Gastroesophageal sphincter (tissue), 4 donors: ENCODE data around the gene GIT1. TPM values are rescaled to one million over a fixed set of nuclear protein-coding genes. Genes with fewer than 3 reads are reported as not detected.

Experiments
- ATAC-seq: fragments of 150-250 bp; one replicate; pipeline ENCODE4 v1.9.1; 2016; ENCODE audit warnings: mild to moderate bottlenecking, moderate library complexity
- H3K27ac ChIP-seq, 4 donors: fragments of 200-600 bp; sonication (generic) in 3 of 4; 1 replicate in 3 of 4; 2 replicates in 1 of 4; pipeline ENCODE4 v1.5.1; 2016 to 2019
- H3K27me3 ChIP-seq: fragments of 200-600 bp; sonication (generic); one replicate; pipeline ENCODE4 v1.5.1; 2019
- H3K36me3 ChIP-seq, 2 donors: fragments of 200-600 bp; sonication (generic); one replicate each; pipeline ENCODE4 v1.5.1; 2019; ENCODE audit warnings: control low read depth in 1 of 2
- H3K4me1 ChIP-seq, 3 donors: fragments of 200-600 bp; sonication (generic); 1 replicate in 2 of 3; 2 replicates in 1 of 3; pipeline ENCODE4 v1.5.1; 2016 to 2019; ENCODE audit warnings: control low read depth in 2 of 3
- H3K4me3 ChIP-seq, 2 donors: fragments of 200-600 bp; sonication (generic); one replicate each; pipeline ENCODE4 v1.5.1; 2019; ENCODE audit warnings: mild to moderate bottlenecking in 1 of 2, moderate library complexity in 1 of 2
- H3K9me3 ChIP-seq, 3 donors: fragments of 200-600 bp; sonication (generic); one replicate each; pipeline ENCODE4 v1.5.1; 2017 to 2019; ENCODE audit warnings: control low read depth in 2 of 3
- EP300 ChIP-seq: sonication (generic); formaldehyde crosslinking; IDR thresholded peaks from one replicate; pipeline ENCODE4 v1.6.1; 2017; ENCODE audit warnings: antibody characterized with exemption, mild to moderate bottlenecking
- POLR2A ChIP-seq, 2 donors: fragments of 450-650 bp; IDR thresholded peaks; one replicate each; pipeline ENCODE4 v1.6.1; 2017; ENCODE audit warnings: antibody characterized with exemption in 2 of 2, mild to moderate bottlenecking in 2 of 2, moderate library complexity in 1 of 2
- POLR2AphosphoS5 ChIP-seq: sonication (generic); formaldehyde crosslinking; IDR thresholded peaks from one replicate; pipeline ENCODE4 v1.6.1; 2017; ENCODE audit warnings: antibody characterized with exemption
- WGBS, 2 donors: methylation state at CpG; one replicate each; pipeline ENCODE4 v1.1.5; 2018; ENCODE audit warnings: low coverage in 1 of 2; 5-methylcytosine and 5-hydroxymethylcytosine counted together
- total RNA-seq, 4 donors: library from RNA; depleted of rRNA; stranded (reverse); fragments of >200 nt; gene quantifications; one replicate each; pipeline ENCODE4 v1.1.0, GENCODE V29; 2016
- TF ChIP-seq, protein P1 (sequence below), 4 experiments: fragments of 200-600 bp in 2 of 4; fragments of 450-650 bp in 2 of 4; sonication (generic) in 1 of 4; IDR thresholded peaks; one replicate each; pipeline ENCODE4 v1.5.1; 2017 to 2019; ENCODE audit warnings: antibody characterized with exemption in 4 of 4, mild to moderate bottlenecking in 2 of 4, moderate library complexity in 2 of 4

The GIT1 gene
- total RNA-seq, 4 donors from 2014 or later = 30.4 to 47.8 (median 35.8) TPM

DNA sequence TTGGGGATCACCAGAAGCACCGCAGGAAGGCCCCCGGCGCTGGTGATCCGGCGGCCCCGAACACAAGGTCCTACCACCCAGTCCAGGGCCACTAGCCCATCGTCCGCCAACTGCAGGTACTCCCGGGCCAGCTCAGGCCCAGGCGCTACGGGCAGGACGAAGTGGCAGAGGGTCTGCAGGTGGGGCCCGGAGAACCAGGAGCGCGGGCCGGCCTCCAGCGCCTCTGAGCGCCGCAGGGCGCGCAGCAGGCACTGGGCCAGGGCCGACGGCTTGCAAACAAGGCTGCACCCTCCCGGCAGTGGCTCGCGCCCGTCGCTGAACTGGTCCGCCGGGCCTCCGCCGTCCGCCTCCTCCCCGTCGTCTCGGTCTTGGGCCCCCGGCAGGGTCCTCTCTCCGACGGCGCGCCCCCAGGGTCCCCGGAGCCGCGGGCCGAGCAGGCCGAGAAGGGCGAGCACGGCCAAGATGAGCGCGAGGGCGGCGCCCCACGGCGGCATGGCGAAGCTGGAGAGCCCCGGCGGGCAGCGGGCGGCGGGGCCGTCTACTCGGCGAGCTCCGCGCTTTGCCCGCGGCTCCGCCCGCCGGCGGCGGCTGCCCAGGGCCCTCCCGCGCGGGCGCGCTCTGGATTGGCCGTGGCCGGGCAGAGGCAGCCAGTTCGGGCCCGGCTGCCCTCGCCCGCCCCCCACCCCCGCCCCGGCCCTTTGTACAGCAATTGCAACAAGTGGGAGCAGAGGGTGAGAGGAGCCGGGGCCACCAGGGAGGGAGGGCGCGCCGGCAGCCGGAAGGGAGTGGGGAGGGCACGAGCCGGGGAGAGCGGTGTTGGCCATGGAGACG, 22.8 kb downstream of the GIT1 start, which contains the start of gene ABHD15:
Gene ABHD15 (minus strand): TSS at position 565 of the 831 bp plus-strand sequence. CDS start 71 bp downstream, at position 494.
- Histone ChIP-seq H3K27me3 (no peaks in the 10 kb centered on the region), H3K4me3 (peak within 1 kb of the TSS; percentile 48 to 85), H3K4me1 (peaks cover 0 to 76% (median 9%) of the 10 kb centered on the region in 3 donors), H3K36me3 (peaks cover 0 to 15% of the 10 kb centered on the region in 2 donors), H3K9me3 (no peaks in the 10 kb centered on the region), H3K27ac (peak within 1 kb of the TSS; percentile 66 to 93 (median 89))
- TF ChIP-seq, protein P1, sequence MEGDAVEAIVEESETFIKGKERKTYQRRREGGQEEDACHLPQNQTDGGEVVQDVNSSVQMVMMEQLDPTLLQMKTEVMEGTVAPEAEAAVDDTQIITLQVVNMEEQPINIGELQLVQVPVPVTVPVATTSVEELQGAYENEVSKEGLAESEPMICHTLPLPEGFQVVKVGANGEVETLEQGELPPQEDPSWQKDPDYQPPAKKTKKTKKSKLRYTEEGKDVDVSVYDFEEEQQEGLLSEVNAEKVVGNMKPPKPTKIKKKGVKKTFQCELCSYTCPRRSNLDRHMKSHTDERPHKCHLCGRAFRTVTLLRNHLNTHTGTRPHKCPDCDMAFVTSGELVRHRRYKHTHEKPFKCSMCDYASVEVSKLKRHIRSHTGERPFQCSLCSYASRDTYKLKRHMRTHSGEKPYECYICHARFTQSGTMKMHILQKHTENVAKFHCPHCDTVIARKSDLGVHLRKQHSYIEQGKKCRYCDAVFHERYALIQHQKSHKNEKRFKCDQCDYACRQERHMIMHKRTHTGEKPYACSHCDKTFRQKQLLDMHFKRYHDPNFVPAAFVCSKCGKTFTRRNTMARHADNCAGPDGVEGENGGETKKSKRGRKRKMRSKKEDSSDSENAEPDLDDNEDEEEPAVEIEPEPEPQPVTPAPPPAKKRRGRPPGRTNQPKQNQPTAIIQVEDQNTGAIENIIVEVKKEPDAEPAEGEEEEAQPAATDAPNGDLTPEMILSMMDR (IDR thresholded peaks at IDR 0.05) = peak in 2 of 4 experiments; percentile 14 to 16
- TF ChIP-seq POLR2A (IDR thresholded peaks at IDR 0.05) (peak; percentile 28 to 50), POLR2AphosphoS5 (peak; percentile 62), EP300 (no peak)
- WGBS, 2 donors = no CpG with 5 or more reads among the region's 94 CpGs
- ATAC-seq = peak; percentile 82

DNA sequence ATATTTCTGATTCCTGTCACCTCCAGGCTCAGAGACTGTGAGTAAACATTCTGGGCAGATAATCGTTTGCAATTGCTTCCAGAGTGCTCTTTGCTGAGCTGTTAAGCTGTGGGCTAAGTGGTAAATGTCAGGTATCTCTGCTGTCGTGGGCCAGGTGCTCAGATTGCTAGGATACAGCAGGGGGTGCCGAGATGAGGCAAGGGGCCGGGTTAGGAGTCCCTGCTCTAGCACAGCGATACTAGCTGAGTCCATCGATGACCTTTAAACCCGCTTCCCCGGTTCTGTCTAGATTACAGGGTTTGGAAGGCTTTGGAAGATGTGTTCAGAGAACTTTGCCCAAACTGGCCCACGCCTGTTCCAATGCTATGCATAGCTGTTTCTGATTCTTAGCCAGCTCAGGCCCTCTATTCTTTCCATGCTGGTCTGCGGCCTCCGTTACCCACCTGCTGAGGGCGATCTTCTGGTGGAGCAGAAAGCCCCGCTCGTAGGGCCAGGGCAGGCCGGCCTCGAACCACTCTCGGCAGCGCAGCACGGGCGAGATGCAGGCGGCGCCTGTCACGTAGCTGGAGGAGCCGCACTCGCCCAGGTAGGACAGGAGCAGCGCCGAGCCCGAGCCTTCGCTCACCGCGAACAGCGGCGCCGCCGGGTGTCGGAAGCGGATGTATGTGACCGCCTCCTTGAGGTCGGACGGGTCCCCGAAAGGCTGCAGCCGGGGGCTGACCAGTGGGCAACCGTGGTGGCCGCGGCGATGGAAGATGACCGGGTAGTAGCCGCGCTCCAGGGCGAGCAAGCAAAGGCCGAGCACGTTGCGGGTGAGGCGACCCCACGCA, 23.6 kb downstream of the GIT1 start:
- 51% methylated on average over 15 of the region's 55 CpGs; no CpG with 5 or more reads in 1 of the 2 donors for WGBS, 2 donors
- peaks cover 0 to 76% (median 11%) of the 10 kb centered on the region in 3 donors for H3K4me1 ChIP-seq
- H3K27ac ChIP-seq = peak overlapping the region in 3 of 4 donors; percentile 88 to 93 (median 90)
- ATAC-seq = no peak
- peaks cover 0 to 15% of the 10 kb centered on the region in 2 donors for H3K36me3 ChIP-seq
- TF ChIP-seq POLR2AphosphoS5 = no peak
- TF ChIP-seq, protein P1 (IDR thresholded peaks at IDR 0.05) = peak in 1 of 4 experiments; percentile 11
- no peaks in the 10 kb centered on the region for H3K9me3 ChIP-seq
- H3K4me3 ChIP-seq = peak overlapping the region; percentile 48 to 85
- H3K27me3 ChIP-seq = no peaks in the 10 kb centered on the region

DNA sequence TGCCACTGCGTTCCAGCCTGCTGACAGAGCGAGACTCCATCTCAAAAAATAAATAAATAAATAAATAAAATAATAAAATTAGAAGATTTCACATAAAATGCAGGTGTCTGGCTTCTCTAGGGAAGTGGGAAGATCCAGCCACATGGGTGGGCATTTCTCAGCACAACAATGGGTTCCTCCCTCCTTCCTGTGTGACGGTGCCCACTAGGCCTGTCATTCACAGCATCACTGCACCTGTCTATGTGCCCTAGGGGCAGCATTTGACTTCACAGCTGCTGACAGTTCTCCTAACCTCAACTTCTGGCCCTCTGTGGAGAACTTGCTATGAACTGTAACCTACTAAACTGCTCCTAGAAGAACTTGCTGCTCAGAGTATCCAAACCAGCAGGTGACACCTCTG, 25.6 kb downstream of the GIT1 start:
- WGBS, 2 donors = 95 to 100% methylated on average over 2 to 3 of the region's 3 CpGs
- peaks cover 0 to 56% (median 5%) of the 10 kb centered on the region in 3 donors for H3K4me1 ChIP-seq
- H3K27me3 ChIP-seq = no peaks in the 10 kb centered on the region
- no peak for ATAC-seq
- H3K27ac ChIP-seq = no peak overlapping the region
- H3K4me3 ChIP-seq = no peak overlapping the region
- TF ChIP-seq EP300 (no peak), POLR2A (IDR thresholded peaks at IDR 0.05) (no peak), POLR2AphosphoS5 (no peak)
- TF ChIP-seq, protein P1 (IDR thresholded peaks at IDR 0.05) = no peak
- no peaks in the 10 kb centered on the region for H3K9me3 ChIP-seq
- peaks cover 0 to 15% of the 10 kb centered on the region in 2 donors for H3K36me3 ChIP-seq

DNA sequence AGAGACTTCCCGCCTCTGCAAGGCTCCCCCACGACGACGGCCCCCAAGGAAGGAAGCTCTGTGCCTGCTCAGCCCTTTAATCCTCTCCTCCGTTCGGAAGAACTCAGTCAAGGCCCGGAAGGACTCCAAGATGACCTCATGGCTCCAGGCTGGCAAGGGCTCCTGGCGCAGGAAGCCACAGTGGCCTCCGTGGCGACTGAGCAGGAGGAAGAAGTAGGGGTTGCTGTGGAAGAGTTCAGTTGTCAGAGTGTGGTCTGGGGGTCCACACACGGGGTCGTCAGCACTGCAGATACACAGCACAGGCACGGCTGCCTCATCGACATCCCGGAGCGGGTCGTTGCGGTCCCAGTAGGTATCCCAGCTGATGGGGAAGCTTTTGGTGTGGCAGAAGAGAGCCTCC, 26.8 kb downstream of the GIT1 start:
- Histone ChIP-seq H3K4me1 (peaks cover 0 to 54% (median 5%) of the 10 kb centered on the region in 3 donors), H3K27ac (no peak overlapping the region), H3K27me3 (no peaks in the 10 kb centered on the region), H3K36me3 (peaks cover 0 to 15% of the 10 kb centered on the region in 2 donors), H3K9me3 (no peaks in the 10 kb centered on the region), H3K4me3 (no peak overlapping the region)
- TF ChIP-seq POLR2A (IDR thresholded peaks at IDR 0.05) (no peak), POLR2AphosphoS5 (no peak), EP300 (no peak)
- TF ChIP-seq, protein P1 (IDR thresholded peaks at IDR 0.05) = no peak
- no CpG with 5 or more reads among the region's 18 CpGs for WGBS, 2 donors
- no peak for ATAC-seq
